GM20431 (cell line): Measurements from ENCODE around the gene PRKCG.

ENCODE experiments used
- in situ Hi-C: fragments of 300-500 bp; cut with MseI, MboI; formaldehyde crosslinking; loops from one replicate; pipeline ENCODE4 v1.15.0; 2020; ENCODE audit warnings: low sequenced_read_pairs; ENCODE audit not compliant: unreplicated experiment

PRKCG gene

DNA sequence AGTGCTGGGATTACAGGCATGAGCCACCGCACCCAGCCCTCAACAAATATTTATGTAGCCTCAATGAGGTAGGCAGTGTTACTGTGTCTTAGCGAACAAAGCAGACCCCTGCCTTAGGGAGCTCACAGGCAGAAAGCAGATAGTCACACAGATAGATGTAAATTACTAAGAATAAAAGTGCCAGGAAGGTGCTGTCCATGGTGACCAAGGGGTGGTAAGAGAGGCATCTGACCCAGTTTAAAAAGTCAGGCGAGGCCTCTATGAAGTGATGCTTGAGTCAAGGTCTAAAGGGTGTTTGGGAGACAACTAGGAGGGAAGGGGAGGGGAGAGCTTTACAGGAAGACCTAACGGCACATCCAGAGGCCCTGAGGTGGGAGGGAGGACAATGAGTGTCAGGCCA is 14.7 kb downstream of the PRKCG start:
- in situ Hi-C loops, result no loop called here

DNA sequence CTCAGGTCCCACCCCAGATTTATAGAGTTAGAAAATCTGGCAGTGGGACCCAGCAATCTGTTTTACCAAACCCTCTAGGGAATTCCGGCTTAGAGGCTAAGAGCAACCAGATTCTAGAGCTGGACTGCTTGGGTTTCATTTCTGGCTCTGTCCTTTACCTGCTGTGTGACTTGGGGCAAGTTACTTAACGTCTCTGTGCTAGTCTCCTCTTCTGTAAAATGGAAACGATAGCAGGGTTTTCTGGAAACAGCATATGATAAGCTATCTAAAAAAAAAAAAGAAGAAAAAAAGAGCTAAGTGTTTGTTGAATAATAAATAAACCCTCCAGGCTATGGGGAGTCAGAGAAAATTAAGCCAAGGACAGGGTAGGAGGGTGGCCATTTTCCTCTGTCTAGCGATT is 15.5 kb downstream of the PRKCG start:
- in situ Hi-C loops, result no loop called here

DNA sequence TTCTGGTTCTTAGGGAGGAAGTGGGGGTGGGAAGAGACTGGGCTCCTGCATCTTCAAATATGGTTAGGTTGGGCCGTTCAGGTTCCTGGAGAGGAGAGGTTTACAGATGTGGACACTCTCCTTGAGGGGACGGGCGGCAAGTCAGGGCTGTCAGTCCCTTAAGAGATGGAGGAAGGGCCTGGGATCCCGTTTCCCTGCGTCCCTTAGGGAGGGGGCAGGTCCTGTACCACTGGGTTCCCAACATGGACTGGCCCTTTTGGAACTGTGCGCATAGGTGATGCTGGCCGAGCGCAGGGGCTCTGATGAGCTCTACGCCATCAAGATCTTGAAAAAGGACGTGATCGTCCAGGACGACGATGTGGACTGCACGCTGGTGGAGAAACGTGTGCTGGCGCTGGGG is 16.2 kb downstream of the PRKCG start:
- in situ Hi-C loops, result no loop called here

DNA sequence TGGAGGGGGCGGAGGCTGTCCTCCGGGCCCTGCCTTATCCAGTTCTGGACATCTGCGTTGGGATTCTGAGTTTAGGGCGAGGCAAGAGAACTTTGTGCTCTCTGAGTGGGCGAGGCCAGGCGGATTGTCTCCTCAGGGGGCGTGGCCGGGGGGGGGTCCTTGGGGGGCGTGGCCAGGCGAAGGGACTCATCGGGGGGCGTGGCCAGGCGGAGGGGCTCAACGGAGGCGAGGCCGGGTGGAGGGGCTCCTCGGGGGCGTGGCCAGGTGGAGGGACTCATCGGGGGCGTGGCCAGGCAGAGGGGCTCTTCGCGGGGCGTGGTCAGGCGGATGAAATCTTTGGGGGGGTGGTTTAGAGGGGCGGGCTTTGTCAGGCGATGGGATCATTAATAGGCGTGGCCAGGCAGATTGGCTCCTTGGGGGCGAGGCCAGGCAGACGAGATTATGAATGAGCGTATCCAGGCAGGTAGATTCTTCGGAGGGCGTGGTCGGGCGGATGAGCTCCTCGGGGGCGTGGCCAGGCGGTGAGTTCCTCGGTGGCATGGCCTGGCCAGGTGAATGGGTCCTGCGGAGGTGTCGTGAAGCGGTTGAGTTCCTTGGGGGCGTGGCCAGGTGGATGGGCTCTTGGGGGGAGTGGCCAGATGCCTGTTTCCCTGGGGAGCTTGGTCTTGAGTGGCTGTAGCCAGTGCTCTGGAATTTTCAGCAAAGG is 16.8 kb downstream of the PRKCG start:
- in situ Hi-C loops, result no loop called here

DNA sequence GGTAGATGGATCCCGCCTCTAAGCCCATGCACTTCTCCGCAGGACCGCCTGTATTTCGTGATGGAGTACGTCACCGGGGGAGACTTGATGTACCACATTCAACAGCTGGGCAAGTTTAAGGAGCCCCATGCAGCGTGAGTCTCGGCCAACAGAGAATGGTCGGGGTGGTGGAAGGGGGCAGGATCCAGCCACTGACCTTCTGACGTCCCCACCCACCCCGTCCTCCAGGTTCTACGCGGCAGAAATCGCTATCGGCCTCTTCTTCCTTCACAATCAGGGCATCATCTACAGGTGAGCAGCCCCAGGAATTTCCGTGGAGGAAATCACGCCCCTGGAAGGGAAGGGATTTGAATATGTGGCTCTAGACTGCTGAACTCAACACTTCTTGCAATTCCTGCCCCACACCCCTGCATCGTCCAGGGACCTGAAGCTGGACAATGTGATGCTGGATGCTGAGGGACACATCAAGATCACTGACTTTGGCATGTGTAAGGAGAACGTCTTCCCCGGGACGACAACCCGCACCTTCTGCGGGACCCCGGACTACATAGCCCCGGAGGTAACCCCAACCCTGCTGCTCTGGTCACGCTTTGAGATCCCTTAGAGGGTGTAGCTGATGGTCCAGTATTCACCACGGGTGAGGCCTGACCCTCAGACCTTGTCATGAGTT is 18.3 kb downstream of the PRKCG start:
- in situ Hi-C loops, result no loop called here

DNA sequence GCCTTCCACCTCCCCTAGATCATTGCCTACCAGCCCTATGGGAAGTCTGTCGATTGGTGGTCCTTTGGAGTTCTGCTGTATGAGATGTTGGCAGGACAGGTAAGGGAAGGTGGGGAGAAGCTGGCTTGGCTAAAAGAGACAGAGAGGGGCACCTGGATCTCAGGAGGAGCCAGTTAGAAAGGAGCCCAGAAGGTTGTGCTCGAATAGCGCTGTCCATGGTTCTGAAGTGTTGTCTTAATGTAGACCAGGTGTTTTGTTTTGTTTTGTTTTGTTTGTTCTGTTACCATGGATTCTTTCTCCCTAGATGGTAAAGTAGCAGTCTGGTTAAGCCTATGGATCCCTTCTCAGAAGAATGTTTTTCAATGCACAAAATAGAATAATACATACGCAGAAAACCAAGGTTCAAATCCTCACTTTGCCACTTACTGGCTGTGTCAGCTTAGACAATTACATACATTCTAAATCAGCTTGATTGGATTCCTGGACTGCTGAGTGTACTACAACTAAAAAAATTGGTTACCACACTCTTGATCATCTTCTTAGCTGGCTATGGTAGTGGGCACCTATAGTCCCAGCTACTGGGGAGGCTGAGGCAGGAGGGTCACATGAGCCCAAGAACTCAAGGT is 21.2 kb downstream of the PRKCG start:
- in situ Hi-C loops, result no loop called here

DNA sequence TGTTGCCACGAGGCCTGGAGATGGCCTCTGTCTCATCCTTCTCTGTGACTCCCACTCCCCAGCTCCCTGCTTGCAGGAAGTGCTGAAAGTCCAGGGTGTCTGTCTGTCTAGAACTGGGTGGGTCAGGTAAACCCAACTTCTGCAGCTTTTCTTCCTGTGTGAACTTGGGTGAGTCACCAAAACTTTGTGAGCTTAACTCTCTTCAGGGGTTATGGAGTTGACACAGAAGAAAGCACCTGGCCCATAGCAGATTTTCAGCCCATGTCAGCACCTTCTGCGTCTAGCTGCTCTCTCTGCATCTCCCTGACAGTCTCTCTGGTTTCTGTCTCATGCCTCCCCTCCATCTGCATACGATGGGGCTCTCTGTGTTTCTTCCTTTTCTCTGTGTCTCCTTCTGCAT is 22.9 kb downstream of the PRKCG start:
- in situ Hi-C loops, result no loop called here

DNA sequence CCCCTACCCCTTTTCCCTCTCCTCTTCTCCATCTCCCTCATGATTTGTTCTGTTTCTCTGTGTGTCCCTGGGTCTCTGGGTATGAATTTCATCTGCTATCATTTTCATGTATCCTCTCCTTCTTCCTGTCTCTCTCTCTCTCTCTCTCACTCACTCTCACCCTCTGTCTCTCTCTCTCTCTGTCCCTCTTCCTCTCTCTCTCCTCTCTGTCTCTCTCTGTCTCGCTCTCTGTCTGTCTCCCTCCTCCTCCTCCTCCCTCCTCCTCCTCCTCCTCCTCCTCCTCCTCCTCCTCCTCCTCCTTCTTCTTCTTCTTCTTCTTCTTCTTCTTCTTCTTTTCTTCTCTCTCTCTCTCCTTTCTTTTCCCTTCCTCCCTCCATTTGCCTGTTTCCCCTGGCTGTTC is 23.8 kb downstream of the PRKCG start:
- in situ Hi-C loops, result no loop called here

DNA sequence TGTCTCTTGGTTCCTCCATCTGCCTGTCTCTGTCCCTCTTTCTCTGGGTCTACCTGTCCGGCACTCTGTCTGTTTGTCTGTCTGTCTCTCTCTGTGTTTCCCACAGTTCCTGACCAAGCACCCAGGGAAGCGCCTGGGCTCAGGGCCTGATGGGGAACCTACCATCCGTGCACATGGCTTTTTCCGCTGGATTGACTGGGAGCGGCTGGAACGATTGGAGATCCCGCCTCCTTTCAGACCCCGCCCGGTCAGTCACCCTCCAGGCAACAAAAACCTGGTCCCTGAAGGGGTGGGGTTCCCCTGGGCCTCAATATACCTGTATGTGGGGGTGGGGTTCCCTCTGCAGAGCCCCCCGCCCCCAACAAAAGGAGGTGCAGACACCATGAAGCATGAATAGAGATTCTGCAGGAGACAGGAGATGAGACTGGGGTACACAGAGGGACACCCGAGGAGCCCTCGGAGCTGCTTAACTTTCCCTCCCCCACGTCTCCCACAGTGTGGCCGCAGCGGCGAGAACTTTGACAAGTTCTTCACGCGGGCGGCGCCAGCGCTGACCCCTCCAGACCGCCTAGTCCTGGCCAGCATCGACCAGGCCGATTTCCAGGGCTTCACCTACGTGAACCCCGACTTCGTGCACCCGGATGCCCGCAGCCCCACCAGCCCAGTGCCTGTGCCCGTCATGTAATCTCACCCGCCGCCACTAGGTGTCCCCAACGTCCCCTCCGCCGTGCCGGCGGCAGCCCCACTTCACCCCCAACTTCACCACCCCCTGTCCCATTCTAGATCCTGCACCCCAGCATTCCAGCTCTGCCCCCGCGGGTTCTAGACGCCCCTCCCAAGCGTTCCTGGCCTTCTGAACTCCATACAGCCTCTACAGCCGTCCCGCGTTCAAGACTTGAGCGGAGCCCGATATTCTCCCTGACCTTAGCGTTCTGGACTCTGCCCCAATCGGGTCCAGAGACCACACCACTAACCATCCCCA is 24.5 kb downstream of the PRKCG start:
- in situ Hi-C loops, result no loop called here

DNA sequence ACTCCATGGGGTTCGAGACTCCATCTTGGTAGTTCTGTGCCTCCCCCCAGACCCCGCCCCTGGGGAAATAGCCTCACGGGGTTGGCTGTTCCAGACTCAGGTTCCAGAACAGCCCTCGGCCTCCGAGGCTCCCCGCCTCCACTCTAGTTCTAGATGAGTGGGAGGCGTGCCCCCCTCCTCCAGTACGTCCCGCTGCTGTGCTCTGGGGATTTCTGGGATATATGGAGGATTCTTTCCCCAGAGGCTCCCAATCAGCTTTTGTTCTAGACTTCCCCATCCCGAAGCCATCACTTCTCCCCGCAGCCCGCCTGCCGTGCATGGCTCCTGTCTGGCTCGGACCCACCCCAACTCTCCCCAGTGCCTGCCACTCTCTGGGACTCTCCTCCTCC is 25.2 kb downstream of the PRKCG start:
- in situ Hi-C loops, result no loop called here

DNA sequence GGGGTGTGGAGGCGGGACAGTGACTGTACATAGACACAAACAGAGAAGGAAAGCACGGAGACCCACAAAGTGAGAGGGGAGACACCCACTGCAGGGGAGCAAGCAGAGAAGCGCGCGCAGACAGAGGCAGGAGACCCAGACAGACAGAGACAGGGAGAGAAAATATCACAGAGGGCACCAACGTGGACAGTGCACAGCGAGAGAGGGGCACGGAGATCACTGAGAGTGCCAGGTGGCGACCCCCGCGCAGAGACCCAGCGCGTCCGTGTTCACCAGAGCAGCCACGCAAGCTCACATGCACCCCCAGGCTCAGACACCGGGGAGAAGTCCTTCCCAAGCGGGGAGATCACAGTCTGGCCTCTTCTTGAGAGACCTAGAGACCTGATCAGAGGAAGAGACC is 25.7 kb downstream of the PRKCG start:
- in situ Hi-C loops, result no loop called here

DNA sequence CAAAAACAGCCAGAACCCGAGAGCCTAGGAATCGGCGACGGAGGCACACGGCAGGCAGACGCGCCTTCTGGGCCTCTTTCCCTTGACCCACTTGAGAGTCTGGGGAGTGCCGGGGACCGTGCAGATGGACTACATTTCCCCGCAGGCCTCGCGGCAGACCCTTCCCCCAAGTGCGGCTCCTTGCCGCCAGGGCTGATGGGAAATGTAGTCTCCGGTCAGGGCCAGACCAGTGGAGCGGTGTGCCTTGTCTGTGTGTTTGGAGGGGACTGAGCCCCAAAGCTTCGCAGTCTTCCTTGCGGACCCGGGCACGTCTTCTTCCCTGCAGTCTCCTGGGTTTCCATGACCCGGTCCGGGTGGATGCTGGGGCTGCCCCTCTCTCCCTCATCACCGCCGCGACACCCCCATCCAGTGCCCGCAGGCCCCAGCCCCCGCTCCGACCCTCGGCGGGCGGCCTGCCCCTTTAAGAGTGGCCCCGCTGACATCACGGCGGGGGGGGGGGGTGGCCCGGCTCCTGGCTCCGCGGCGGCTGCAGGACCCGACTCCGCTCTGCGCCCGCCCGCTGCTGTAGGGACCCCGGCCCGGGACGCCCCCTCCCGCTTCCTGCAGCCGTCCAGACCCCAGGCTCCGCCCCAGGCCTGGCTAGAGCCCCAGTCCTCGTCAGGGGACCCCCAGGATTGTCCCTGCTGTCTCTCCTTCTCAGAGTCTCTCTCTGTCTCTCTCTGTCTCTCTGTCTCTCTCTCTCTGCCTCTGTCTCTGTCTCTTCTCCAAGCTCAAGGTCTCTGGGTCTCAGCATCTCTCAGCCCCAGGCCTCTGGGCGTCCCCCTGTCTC is 26.3 kb downstream of the PRKCG start:
- in situ Hi-C loops, result no loop called here

DNA sequence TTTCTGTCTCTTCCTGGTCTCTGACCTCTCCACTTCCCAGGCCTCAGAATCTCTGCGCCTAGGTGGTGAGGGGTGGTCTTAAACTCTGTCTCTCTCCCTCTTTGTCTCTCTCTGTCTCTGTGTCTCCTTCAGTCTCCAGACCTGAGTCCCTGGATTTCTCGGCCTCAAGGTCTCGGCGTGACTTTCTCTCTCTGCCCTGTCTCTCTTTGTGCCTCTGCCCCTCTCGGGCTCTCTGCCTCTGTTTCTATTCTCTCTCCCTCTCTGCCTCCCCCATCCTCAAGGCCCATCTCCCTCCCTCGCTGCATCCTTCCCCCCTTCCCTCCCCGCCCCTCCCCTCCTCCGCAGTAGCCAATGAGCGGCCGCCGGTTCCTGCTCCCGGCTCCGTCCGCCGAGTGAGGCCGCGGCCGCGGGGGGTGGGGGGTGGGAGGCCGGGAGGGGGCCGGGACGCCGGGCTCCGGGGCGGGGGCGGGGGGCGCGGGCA is 27.0 kb downstream of the PRKCG start, which contains the start of gene CACNG7:
Gene CACNG7 (plus strand): TSS at position 344 of the 481 bp plus-strand sequence. CDS start 3,554 bp downstream, outside the sequence.
- in situ Hi-C loops, result no loop called here

DNA sequence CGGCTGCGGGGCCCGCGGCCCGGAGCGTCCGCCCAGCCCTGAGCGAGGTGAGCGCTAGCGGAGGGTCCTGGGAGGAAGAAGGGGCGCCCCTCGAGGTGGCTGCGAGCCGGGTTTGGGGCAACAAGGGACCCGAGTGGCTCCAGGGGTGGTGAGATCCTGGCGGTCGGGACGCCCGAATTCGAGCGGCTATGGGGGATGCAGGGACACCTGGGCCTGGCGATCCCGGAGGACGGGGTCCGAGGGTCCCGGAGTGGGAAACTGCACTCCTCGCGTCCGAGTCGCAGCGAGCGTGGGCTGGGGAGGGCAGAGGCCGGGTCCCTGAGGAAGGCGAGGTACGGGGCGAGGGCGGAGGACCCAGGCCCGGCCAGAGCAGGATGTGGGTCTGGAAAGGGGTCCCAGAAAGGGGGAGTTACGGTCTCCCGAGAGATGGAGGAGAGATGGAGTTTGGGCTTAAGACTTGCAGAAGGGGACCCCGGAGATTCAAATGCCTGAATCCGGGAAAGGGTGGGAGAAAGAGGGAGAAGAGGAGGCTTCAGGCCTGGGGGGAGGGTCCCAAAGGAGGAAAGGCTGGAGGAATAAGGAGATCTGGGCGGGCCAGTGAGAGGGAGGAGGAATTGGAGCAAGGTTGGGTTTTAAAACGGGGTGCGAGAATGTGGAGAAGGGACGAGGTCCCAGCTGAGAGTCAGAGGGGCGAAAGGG is 27.6 kb downstream of the PRKCG start:
- in situ Hi-C loops, result no loop called here

DNA sequence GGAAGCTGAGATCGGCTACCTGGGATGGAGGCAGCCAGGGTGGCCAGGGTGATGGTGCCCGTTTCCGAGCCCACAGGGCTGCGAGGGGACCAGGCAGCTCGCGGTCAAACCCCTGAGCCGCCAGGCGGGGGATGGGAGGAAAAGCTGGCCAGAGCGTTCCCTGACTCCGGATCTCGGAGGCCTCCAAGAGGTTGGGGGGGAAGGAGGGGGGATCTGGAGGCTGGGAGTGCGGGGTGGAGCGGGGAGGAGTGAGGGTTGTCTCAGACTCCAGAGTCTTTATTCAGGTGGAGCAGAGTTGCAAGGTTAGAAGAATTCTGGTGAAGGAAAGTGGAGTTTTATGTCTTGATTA is 28.1 kb downstream of the PRKCG start:
- in situ Hi-C loops, result no loop called here

DNA sequence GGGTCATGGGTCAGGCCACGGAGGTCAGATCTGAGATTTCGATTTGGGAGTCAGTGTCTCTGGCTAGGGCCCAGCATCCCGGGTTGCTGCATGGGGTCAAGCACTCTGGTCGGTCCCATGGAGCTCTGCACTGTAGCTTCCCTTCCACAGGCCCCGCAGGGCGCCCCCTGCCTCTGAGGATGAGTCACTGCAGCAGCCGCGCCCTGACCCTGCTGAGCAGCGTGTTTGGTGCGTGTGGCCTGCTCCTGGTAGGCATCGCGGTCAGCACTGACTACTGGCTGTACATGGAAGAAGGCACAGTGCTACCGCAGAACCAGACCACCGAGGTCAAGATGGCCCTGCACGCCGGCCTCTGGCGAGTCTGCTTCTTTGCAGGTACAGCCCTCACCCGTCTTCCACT is 30.7 kb downstream of the PRKCG start:
- in situ Hi-C loops, result no loop called here

DNA sequence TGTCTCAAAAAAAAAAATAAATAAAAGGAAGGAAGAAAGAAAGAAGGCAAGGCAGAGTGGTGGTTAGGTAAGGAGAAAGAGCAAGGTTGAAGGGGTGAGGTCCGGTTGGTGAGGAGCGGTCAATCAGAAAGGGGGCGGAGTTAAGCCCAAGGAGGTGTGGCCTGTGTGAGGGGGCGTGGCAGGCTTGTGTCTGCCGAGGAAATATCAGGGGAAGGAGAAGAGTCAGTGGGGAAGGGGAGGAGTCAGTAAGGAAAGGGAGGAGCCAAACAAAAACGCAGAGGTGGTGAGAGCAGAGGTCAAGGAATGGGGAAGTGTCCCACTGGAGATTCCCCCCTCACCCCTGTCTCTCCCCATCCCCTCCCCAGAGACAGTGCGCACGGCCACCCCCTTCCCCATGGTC is 33.0 kb downstream of the PRKCG start:
- in situ Hi-C loops, result no loop called here

DNA sequence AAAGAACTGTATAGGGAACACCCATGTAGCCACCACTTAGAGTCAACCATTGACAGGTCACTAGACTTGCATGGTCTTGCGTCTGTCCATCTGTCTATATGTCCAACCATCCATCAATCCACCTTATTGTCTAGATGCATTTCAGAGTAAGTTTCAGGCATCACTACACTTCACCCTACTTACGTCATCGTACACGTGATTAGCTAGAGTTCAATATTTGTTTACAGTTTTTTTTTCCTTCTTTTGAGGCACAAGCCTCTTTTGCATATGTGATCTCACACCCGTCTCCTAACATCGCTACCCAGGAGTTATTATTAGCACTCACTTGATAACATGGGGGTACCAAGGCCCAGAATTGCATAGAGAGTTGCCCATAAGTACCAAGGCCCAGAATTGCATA is 34.0 kb downstream of the PRKCG start:
- in situ Hi-C loops, result no loop called here

DNA sequence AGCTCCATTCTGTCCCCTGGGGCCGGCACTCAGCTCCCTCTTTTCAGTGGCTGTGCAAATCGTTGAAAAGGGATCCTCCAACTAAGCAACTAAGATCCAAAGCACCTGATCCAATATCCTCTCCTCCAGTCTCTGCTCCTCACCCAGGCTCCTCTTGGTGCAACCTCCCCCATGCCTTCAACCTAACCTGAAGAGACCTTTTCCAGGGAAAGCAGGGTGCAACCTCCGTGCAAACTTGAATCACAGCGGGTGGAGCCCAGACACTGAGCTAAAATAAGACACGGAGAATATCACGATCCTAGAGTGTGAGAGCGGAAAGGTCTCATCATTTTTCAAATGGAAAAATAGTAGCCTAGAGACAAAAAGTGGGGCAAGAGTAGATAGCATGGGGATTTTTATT is 35.4 kb downstream of the PRKCG start:
- in situ Hi-C loops, result no loop called here
